ENCODE results near the gene PLAC8. TPM values are rescaled to one million over a fixed set of nuclear protein-coding genes. Genes with fewer than 3 reads are reported as not detected.

PLAC8 gene
- total and polyA plus RNA-seq, 12 donors = 0.39 to 9.4 (median 0.63) TPM

GRCh38 chr4:83074086-83074704 is 40.3 kb downstream of the PLAC8 start:
- TF ChIP-seq CTCF (IDR thresholded peaks at IDR 0.05) = peak; percentile 31 to 76 (median 70)
- DNase-seq = peak in 1 of 2 donors; percentile 25

GRCh38 chr4:83071116-83071515 is 43.4 kb downstream of the PLAC8 start:
- WGBS, 2 donors = 97% methylated on average over 1 of the region's 1 CpG
- H3K27ac ChIP-seq = no peak overlapping the region
- no peaks in the 10 kb centered on the region for H3K9me3 ChIP-seq
- no peaks in the 10 kb centered on the region for H3K27me3 ChIP-seq
- peaks cover 0 to 16% (median 0%) of the 10 kb centered on the region in 9 donors for H3K4me1 ChIP-seq
- TF ChIP-seq CTCF (IDR thresholded peaks at IDR 0.05) = no peak
- peaks cover 4 to 95% (median 46%) of the 10 kb centered on the region in 9 donors for H3K36me3 ChIP-seq
- DNase-seq (no peak), ATAC-seq (no peak)
- H3K4me3 ChIP-seq = no peak overlapping the region
- intact Hi-C loops (cut with DNase I) = loop anchor here in 8 of 10 donors (5.0 to 10.0 kb wide), 4 partner anchors 181 to 211 kb away; partner anchors contain the start of gene COQ2 (in 1 of the 8)

More at GRCh38 chr4:83074086-83074704, 40.3 kb downstream of the PLAC8 start:
- Histone ChIP-seq H3K27me3 (no peaks in the 10 kb centered on the region), H3K4me1 (peaks cover 0 to 16% (median 0%) of the 10 kb centered on the region in 9 donors), H3K9me3 (no peaks in the 10 kb centered on the region), H3K36me3 (peaks cover 0 to 76% (median 34%) of the 10 kb centered on the region in 9 donors), H3K4me3 (no peak overlapping the region), H3K27ac (no peak overlapping the region)
- intact Hi-C loops (cut with DNase I) = loop anchor here in 9 of 10 donors (2.0 to 10.0 kb wide), 5 partner anchors 178 to 208 kb away; partner anchors contain the start of gene COQ2 (in 1 of the 9)
- 79 to 85% methylated on average over 10 of the region's 10 CpGs for WGBS, 2 donors
- ATAC-seq = peak in 3 of 8 donors; percentile 50 to 59 (median 56)

DNA sequence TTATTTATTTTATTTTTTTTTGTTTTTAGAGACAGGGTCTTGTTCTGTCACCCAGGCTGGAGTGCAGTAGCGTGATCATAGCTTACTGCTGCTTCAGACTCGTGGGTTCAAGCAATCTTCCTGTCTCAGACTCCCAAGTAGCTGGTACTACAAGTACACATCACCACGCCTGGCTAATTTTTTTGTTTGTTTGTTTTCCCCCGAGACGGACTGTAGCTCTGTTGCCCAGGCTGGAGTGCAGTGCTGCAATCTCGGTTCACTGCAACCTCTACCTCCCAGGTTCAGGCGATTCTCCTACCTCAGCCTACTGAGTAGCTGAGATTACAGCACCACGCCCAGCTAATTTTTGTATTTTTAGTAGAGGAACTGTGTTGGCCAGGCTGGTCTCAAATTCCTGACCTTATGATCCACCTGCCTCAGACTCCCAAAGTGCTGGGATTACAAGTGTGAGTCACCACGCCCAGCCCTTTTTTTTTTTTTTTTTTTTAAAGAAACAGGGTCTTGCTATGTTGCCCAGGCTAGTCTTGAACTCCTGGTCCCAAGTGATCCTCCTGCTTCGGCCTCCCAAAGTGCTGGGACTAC is 47.4 kb downstream of the PLAC8 start:
- Histone ChIP-seq H3K36me3 (peaks cover 2 to 100% (median 51%) of the 10 kb centered on the region in 9 donors), H3K4me3 (no peak overlapping the region), H3K9me3 (no peaks in the 10 kb centered on the region), H3K27me3 (no peaks in the 10 kb centered on the region), H3K4me1 (peaks cover 0 to 3% (median 0%) of the 10 kb centered on the region in 9 donors), H3K27ac (no peak overlapping the region)
- DNase-seq (no peak), ATAC-seq (no peak)
- intact Hi-C loops (cut with DNase I) = no loop called here
- WGBS, 2 donors = 90 to 94% methylated on average over 10 of the region's 10 CpGs
- TF ChIP-seq CTCF (IDR thresholded peaks at IDR 0.05) = no peak

GRCh38 chr4:83065266-83065665 is 49.3 kb downstream of the PLAC8 start:
- intact Hi-C loops (cut with DNase I) = no loop called here
- no peak for TF ChIP-seq CTCF (IDR thresholded peaks at IDR 0.05)
- peaks cover 0 to 3% (median 0%) of the 10 kb centered on the region in 9 donors for H3K4me1 ChIP-seq
- 86 to 94% methylated on average over 1 of the region's 1 CpG for WGBS, 2 donors
- ATAC-seq = no peak
- no peak overlapping the region for H3K27ac ChIP-seq
- peaks cover 5 to 100% (median 57%) of the 10 kb centered on the region in 9 donors for H3K36me3 ChIP-seq
- no peak overlapping the region for H3K4me3 ChIP-seq
- H3K9me3 ChIP-seq = no peaks in the 10 kb centered on the region
- H3K27me3 ChIP-seq = no peaks in the 10 kb centered on the region
- DNase-seq = no peak
